B cell (primary cell): ENCODE measurements around the gene CTNNBL1. TPM values are rescaled to one million over a fixed set of nuclear protein-coding genes. Genes with fewer than 3 reads are reported as not detected.

ENCODE experiments used
- ATAC-seq: fragments of 200-7000 bp; cut with Tn5 transposase; one replicate; pipeline ENCODE4 v1.10.0; 2021; ENCODE audit warnings: low read depth, mild to moderate bottlenecking, moderate number of reproducible peaks, moderate library complexity
- CTCF ChIA-PET: fragments of 350-600 bp; sonication (Branson Sonifier 250); formaldehyde crosslinking; loops from one replicate; lab custom pipeline; 2021; ENCODE audit warnings: antibody characterized with exemption, inconsistent platforms; lab: Charles Lee
- POLR2A ChIA-PET: fragments of 350-600 bp; sonication (Branson Sonifier 250); formaldehyde crosslinking; loops from one replicate; lab custom pipeline; 2021; ENCODE audit warnings: antibody characterized with exemption; lab: Charles Lee
- DNase-seq: peaks from one replicate; pipeline ENCODE4 v3.0.0; 2013
- H2AFZ ChIP-seq: 2 replicates; pipeline ENCODE4 v1.6.1; 2012; ENCODE audit warnings: mild to moderate bottlenecking, low read depth, low read length; ENCODE audit not compliant: insufficient read depth, poor library complexity, severe bottlenecking
- H3K27ac ChIP-seq, 2 donors: 1 replicate in 1 of 2; 2 replicates in 1 of 2; pipeline ENCODE4 v1.5.1; 2012 to 2013; ENCODE audit warnings: low read length in 2 of 2, mild to moderate bottlenecking in 2 of 2, moderate library complexity in 1 of 2
- H3K27me3 ChIP-seq, 4 experiments: fragments of 200-600 bp in 1 of 4; sonication (generic) in 1 of 4; replicated peaks in 1 of 4; 1 replicate in 2 of 4; 2 replicates in 2 of 4; pipeline versions ENCODE4 v1.6.1 to v1.7.0; 2013 to 2016; ENCODE audit warnings: low read length in 3 of 4, mild to moderate bottlenecking in 2 of 4, mixed read lengths in 1 of 4, moderate library complexity in 1 of 4; ENCODE audit not compliant: insufficient read depth in 4 of 4, control insufficient read depth in 3 of 4; ENCODE audit errors: control extremely low read depth in 1 of 4
- H3K36me3 ChIP-seq, 2 experiments: replicated peaks in 1 of 2; 1 replicate in 1 of 2; 2 replicates in 1 of 2; pipeline versions ENCODE4 v1.6.1 to v1.7.1; 2013; ENCODE audit warnings: low read length in 1 of 2; ENCODE audit not compliant: insufficient read depth in 2 of 2, control insufficient read depth in 1 of 2; ENCODE audit errors: control extremely low read depth in 1 of 2, extremely low read depth in 1 of 2
- H3K4me1 ChIP-seq, 2 donors: fragments of 200-600 bp in 1 of 2; sonication (generic) in 1 of 2; 1 replicate in 1 of 2; 2 replicates in 1 of 2; pipeline versions ENCODE4 v1.5.1 to v1.6.1; 2013 to 2017; ENCODE audit warnings: low read length in 2 of 2; ENCODE audit not compliant: control insufficient read depth in 2 of 2, insufficient read depth in 2 of 2
- H3K4me2 ChIP-seq: replicated peaks from 2 replicates; pipeline ENCODE3; 2012; ENCODE audit warnings: mild to moderate bottlenecking, low read depth, low read length; ENCODE audit not compliant: poor library complexity, severe bottlenecking
- H3K4me3 ChIP-seq, 5 experiments: fragments of 200-600 bp in 1 of 5; sonication (generic) in 1 of 5; 1 replicate in 3 of 5; 2 replicates in 2 of 5; pipeline versions ENCODE4 v1.5.1 to v1.7.0; 2011 to 2016; ENCODE audit warnings: low read length in 4 of 5, mild to moderate bottlenecking in 4 of 5, low read depth in 2 of 5, control low read depth in 1 of 5, moderate library complexity in 1 of 5; ENCODE audit not compliant: insufficient read depth in 1 of 5; ENCODE audit errors: control extremely low read depth in 1 of 5, extremely low read depth in 1 of 5
- H3K79me2 ChIP-seq: fragments of 200-600 bp; sonication (generic); one replicate; pipeline ENCODE4 v1.6.0; 2016; ENCODE audit warnings: low read length; ENCODE audit not compliant: control insufficient read depth, insufficient read depth
- H3K9ac ChIP-seq: fragments of 200-600 bp; sonication (generic); 2 replicates; pipeline ENCODE4 v1.6.1; 2017; ENCODE audit warnings: mild to moderate bottlenecking, low read length, moderate library complexity
- H3K9me3 ChIP-seq, 3 donors: one replicate each; pipeline versions ENCODE4 v1.6.1 to v1.7.1; 2013; ENCODE audit warnings: low read length in 2 of 3; ENCODE audit not compliant: control insufficient read depth in 2 of 3, insufficient read depth in 1 of 3; ENCODE audit errors: control extremely low read depth in 1 of 3
- H4K20me1 ChIP-seq: 2 replicates; pipeline ENCODE4 v1.6.0; 2012; ENCODE audit warnings: mild to moderate bottlenecking, low read length; ENCODE audit not compliant: insufficient read depth, control insufficient read depth, poor library complexity, severe bottlenecking
- H3K27ac Mint-ChIP-seq: one replicate; pipeline ENCODE4 v1.8.0; 2021; ENCODE audit warnings: mixed read lengths
- H3K27me3 Mint-ChIP-seq: one replicate; pipeline ENCODE4 v1.8.0; 2021; ENCODE audit warnings: mixed read lengths
- H3K4me1 Mint-ChIP-seq: one replicate; pipeline ENCODE4 v1.8.0; 2021; ENCODE audit warnings: mixed read lengths
- H3K4me3 Mint-ChIP-seq: one replicate; pipeline ENCODE4 v1.8.0; 2021; ENCODE audit warnings: mixed read lengths
- H3K9me3 Mint-ChIP-seq: one replicate; pipeline ENCODE4 v1.8.0; 2022; ENCODE audit warnings: mixed read lengths; ENCODE audit not compliant: insufficient read depth
- EZH2 ChIP-seq: IDR thresholded peaks from 2 replicates; pipeline ENCODE4 v1.6.1; 2012; ENCODE audit warnings: borderline replicate concordance, low read depth, mild to moderate bottlenecking, moderate library complexity, low read length; ENCODE audit not compliant: insufficient read depth, poor library complexity, severe bottlenecking
- WGBS: methylation state at CpG from one replicate; pipeline ENCODE4 v1.1.5; 2013; ENCODE audit warnings: missing lambda C conversion rate; ENCODE audit not compliant: insufficient coverage; 5-methylcytosine and 5-hydroxymethylcytosine counted together
- intact Hi-C: fragments of 100-400 bp; cut with micrococcal nuclease; formaldehyde crosslinking; loops from one replicate; pipeline ENCODE4 v1.10.0; 2022
- polyA plus RNA-seq: library from polyadenylated mRNA; depleted of rRNA; stranded (reverse); fragments of >200 nt; gene quantifications from 2 replicates; pipeline ENCODE4 v1.2.3, GENCODE V29; 2012
- total RNA-seq, 2 donors: library from RNA; stranded (reverse); fragments of 120-200 nt in 1 of 2; gene quantifications; 1 replicate in 1 of 2; 2 replicates in 1 of 2; pipeline versions ENCODE4 v1.2.3 to v1.2.4, GENCODE V29; 2013 to 2022
- TF ChIP-seq, protein P1 (sequence below): fragments of 200-600 bp; IDR thresholded peaks from one replicate; pipeline ENCODE4 v1.8.0; 2022; ENCODE audit warnings: antibody characterized with exemption, mild to moderate bottlenecking

CTNNBL1 gene
- total and polyA plus RNA-seq, 2 donors (not counting 1 experiment from before 2014, with no cell fraction given): 25.3 to 64.7 TPM

DNA sequence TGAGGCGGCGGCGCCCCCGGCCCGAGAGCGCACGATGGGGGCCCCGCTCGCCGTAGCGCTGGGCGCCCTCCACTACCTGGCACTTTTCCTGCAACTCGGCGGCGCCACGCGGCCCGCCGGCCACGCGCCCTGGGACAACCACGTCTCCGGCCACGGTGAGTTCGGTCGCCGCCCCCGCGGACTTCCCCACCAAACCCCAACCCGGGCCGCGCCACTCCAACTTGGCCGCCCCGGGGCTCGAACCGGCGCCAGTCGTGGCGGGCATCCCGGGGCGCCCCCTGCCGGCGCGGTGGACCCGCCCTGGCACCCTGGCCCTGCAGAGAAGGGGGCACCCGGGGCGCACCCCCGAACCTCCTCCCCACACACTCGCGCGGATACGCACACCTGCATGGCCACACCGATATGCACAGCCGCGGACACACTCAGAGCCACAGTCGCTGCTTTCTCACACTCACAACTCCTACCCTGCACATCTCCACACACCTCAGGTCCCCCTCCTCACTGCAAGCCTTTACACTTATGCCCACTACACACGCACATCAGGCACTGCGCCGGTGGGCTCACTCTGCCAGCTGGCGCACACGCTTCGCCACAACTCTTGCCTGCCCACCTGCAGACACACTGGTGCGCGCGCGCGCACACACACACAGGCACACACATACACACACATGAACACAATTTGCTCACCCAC, 209.6 kb downstream of the CTNNBL1 start:
- Histone ChIP-seq H3K9ac (peak overlapping the region; percentile 37), H2AFZ (peak overlapping the region; percentile 46)
- POLR2A ChIA-PET: no interaction called here

More for the DNA sequence above, 209.6 kb downstream of the CTNNBL1 start:
- ATAC-seq: no peak
- no peaks in the 10 kb centered on the region for H3K9me3 Mint-ChIP-seq
- DNase-seq: peak; percentile 32
- no peaks in the 10 kb centered on the region for H3K36me3 ChIP-seq
- peak overlapping the region; percentile 86 for H3K4me3 Mint-ChIP-seq
- CTCF ChIA-PET: interaction anchor here (1.3 kb wide), 1 partner anchor 88 kb away, joined by 4 read pairs; no protein-coding TSS in a partner anchor
- H3K9me3 ChIP-seq: peaks cover 0 to 11% (median 0%) of the 10 kb centered on the region in 3 donors
- no peak overlapping the region for H3K27ac ChIP-seq
- intact Hi-C loops: loop anchor here (2.0 to 10.0 kb wide), 2 partner anchors 319 to 339 kb away; no protein-coding TSS in a partner anchor
- H3K79me2 ChIP-seq: no peaks in the 10 kb centered on the region
- H3K4me3 ChIP-seq: peak overlapping the region in 2 of 5 experiments; percentile 5 to 33
- H3K27ac Mint-ChIP-seq: peak overlapping the region; percentile 69
- WGBS: 30% methylated on average over 66 of the region's 67 CpGs
- peaks cover 0 to 58% (median 22%) of the 10 kb centered on the region in 4 experiments for H3K27me3 ChIP-seq
- H3K4me2 ChIP-seq: peak overlapping the region; percentile 74
- H3K27me3 Mint-ChIP-seq: peaks cover 60% of the 10 kb centered on the region
- peaks cover 10 to 17% of the 10 kb centered on the region in 2 donors for H3K4me1 ChIP-seq
- no peaks in the 10 kb centered on the region for H4K20me1 ChIP-seq
- H3K4me1 Mint-ChIP-seq: peaks cover 14% of the 10 kb centered on the region
- TF ChIP-seq EZH2: no peak
- TF ChIP-seq, protein P1, sequence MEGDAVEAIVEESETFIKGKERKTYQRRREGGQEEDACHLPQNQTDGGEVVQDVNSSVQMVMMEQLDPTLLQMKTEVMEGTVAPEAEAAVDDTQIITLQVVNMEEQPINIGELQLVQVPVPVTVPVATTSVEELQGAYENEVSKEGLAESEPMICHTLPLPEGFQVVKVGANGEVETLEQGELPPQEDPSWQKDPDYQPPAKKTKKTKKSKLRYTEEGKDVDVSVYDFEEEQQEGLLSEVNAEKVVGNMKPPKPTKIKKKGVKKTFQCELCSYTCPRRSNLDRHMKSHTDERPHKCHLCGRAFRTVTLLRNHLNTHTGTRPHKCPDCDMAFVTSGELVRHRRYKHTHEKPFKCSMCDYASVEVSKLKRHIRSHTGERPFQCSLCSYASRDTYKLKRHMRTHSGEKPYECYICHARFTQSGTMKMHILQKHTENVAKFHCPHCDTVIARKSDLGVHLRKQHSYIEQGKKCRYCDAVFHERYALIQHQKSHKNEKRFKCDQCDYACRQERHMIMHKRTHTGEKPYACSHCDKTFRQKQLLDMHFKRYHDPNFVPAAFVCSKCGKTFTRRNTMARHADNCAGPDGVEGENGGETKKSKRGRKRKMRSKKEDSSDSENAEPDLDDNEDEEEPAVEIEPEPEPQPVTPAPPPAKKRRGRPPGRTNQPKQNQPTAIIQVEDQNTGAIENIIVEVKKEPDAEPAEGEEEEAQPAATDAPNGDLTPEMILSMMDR: peak; percentile 45
